Keratinocyte (primary cell): ENCODE data around the gene C2. TPM values are rescaled to one million over a fixed set of nuclear protein-coding genes. Genes with fewer than 3 reads are reported as not detected.

ENCODE experiments used
- DNase-seq: peaks from one replicate; pipeline ENCODE4 v3.0.0-alpha.2; 2011; ENCODE audit warnings: low read depth, missing footprints, low spot score
- FAIRE-seq: peaks from 2 replicates; lab custom pipeline; 2011; peaks lifted over from hg19 to GRCh38; lab: Jason Lieb, UNC
- H2AFZ ChIP-seq: 2 replicates; pipeline ENCODE4 v1.6.0; 2012; ENCODE audit warnings: low read length, control low read depth, inconsistent platforms; ENCODE audit not compliant: control insufficient read depth
- H3K27ac ChIP-seq: 2 replicates; pipeline ENCODE4 v1.5.1; 2011; ENCODE audit warnings: low read length; ENCODE audit not compliant: control insufficient read depth, insufficient read depth
- H3K27me3 ChIP-seq: 3 replicates; pipeline ENCODE4 v1.6.0; 2011; ENCODE audit warnings: low read length; ENCODE audit not compliant: control insufficient read depth, insufficient read depth; ENCODE audit errors: extremely low read depth
- H3K36me3 ChIP-seq, 2 experiments: 2 replicates in 1 of 2; 3 replicates in 1 of 2; pipeline ENCODE4 v1.5.1; 2011; ENCODE audit warnings: low read length in 2 of 2, mild to moderate bottlenecking in 1 of 2; ENCODE audit not compliant: control insufficient read depth in 2 of 2, insufficient read depth in 2 of 2; ENCODE audit errors: extremely low read depth in 1 of 2
- H3K4me1 ChIP-seq: 3 replicates; pipeline ENCODE4 v1.5.1; 2011; ENCODE audit warnings: low read length; ENCODE audit not compliant: control insufficient read depth, insufficient read depth; ENCODE audit errors: extremely low read depth
- H3K4me2 ChIP-seq: 3 replicates; pipeline ENCODE4 v1.6.0; 2011; ENCODE audit warnings: low read depth, low read length; ENCODE audit not compliant: control insufficient read depth, insufficient read depth; ENCODE audit errors: extremely low read depth
- H3K4me3 ChIP-seq, 3 experiments: fragments of 200-600 bp in 1 of 3; sonication (generic) in 1 of 3; 2 replicates in 2 of 3; 3 replicates in 1 of 3; pipeline ENCODE4 v1.5.1; 2011 to 2016; ENCODE audit warnings: low read length in 3 of 3, mild to moderate bottlenecking in 3 of 3, control low read depth in 2 of 3, inconsistent platforms in 1 of 3, low read depth in 1 of 3, mixed read lengths in 1 of 3, mixed run types in 1 of 3, moderate library complexity in 1 of 3; ENCODE audit not compliant: control insufficient read depth in 2 of 3, insufficient read depth in 2 of 3; ENCODE audit errors: extremely low read depth in 1 of 3
- H3K79me2 ChIP-seq: 2 replicates; pipeline ENCODE4 v1.6.0; 2012; ENCODE audit warnings: low read length; ENCODE audit not compliant: control insufficient read depth, insufficient read depth
- H3K9ac ChIP-seq: 3 replicates; pipeline ENCODE4 v1.6.0; 2011; ENCODE audit warnings: low read length; ENCODE audit not compliant: control insufficient read depth, insufficient read depth; ENCODE audit errors: extremely low read depth
- H3K9me1 ChIP-seq: 3 replicates; pipeline ENCODE4 v1.6.0; 2011; ENCODE audit warnings: low read length; ENCODE audit not compliant: control insufficient read depth, insufficient read depth; ENCODE audit errors: extremely low read depth
- H3K9me3 ChIP-seq: 2 replicates; pipeline ENCODE4 v1.5.1; 2012; ENCODE audit warnings: low read depth, low read length; ENCODE audit not compliant: control insufficient read depth
- H4K20me1 ChIP-seq: 3 replicates; pipeline ENCODE4 v1.6.0; 2011; ENCODE audit warnings: low read length; ENCODE audit not compliant: control insufficient read depth, insufficient read depth; ENCODE audit errors: extremely low read depth
- EZH2 ChIP-seq: IDR thresholded peaks from one replicate; pipeline ENCODE4 v1.6.1; 2012; ENCODE audit warnings: inconsistent platforms, mild to moderate bottlenecking, low read length, moderate library complexity
- dilution Hi-C: fragments of 300-500 bp; cut with MboI; formaldehyde crosslinking; loops from one replicate; pipeline ENCODE4 v1.7.0; 2020; ENCODE audit warnings: low sequenced_read_pairs; ENCODE audit not compliant: extremely low pct_ligation_motif_present
- polyA plus RNA-seq, 5 experiments: library from polyadenylated mRNA; depleted of rRNA in 3 of 5; stranded (reverse) in 3 of 5; stranded (forward) in 1 of 5; unstranded in 1 of 5; fragments of >200 nt; gene quantifications; 1 replicate in 1 of 5; 2 replicates in 3 of 5; 3 replicates in 1 of 5; pipeline versions ENCODE4 v1.2.1 to v1.2.3, GENCODE V29; 2011 to 2012; ENCODE audit warnings: missing spikeins in 2 of 5, low read depth in 1 of 5, low replicate concordance in 1 of 5
- TF ChIP-seq, protein P1 (sequence below), 3 experiments: IDR thresholded peaks in 1 of 3; conservative IDR thresholded peaks in 1 of 3; optimal IDR thresholded peaks in 1 of 3; 2 replicates in 2 of 3; 3 replicates in 1 of 3; pipeline versions ENCODE3 to v1.5.1; 2011; ENCODE audit warnings: low read length in 3 of 3, mild to moderate bottlenecking in 3 of 3, moderate library complexity in 2 of 3, control low read depth in 1 of 3, inconsistent platforms in 1 of 3; ENCODE audit not compliant: insufficient read depth in 2 of 3; ENCODE audit errors: extremely low read depth in 1 of 3

C2 gene
- polyA plus RNA-seq, 1 donor (not counting 4 experiments of a cell fraction or from before 2014, with no cell fraction given), result not detected

- dilution Hi-C loops, result no loop called here
- FAIRE-seq (no peak), DNase-seq (no peak)
- H3K9ac ChIP-seq, result no peak overlapping the region
- no peak overlapping the region for H3K27ac ChIP-seq
- H3K9me1 ChIP-seq, result no peaks in the 10 kb centered on the region
- peaks cover 27% of the 10 kb centered on the region for H3K79me2 ChIP-seq
- H4K20me1 ChIP-seq, result no peaks in the 10 kb centered on the region
- no peak overlapping the region for H3K4me2 ChIP-seq
- H3K9me3 ChIP-seq, result no peaks in the 10 kb centered on the region
- H2AFZ ChIP-seq, result no peak overlapping the region
- peaks cover 31 to 58% of the 10 kb centered on the region in 2 experiments for H3K36me3 ChIP-seq
- peaks cover 15% of the 10 kb centered on the region for H3K4me1 ChIP-seq
- no peaks in the 10 kb centered on the region for H3K27me3 ChIP-seq
- no peak for TF ChIP-seq EZH2
- TF ChIP-seq, protein P1, sequence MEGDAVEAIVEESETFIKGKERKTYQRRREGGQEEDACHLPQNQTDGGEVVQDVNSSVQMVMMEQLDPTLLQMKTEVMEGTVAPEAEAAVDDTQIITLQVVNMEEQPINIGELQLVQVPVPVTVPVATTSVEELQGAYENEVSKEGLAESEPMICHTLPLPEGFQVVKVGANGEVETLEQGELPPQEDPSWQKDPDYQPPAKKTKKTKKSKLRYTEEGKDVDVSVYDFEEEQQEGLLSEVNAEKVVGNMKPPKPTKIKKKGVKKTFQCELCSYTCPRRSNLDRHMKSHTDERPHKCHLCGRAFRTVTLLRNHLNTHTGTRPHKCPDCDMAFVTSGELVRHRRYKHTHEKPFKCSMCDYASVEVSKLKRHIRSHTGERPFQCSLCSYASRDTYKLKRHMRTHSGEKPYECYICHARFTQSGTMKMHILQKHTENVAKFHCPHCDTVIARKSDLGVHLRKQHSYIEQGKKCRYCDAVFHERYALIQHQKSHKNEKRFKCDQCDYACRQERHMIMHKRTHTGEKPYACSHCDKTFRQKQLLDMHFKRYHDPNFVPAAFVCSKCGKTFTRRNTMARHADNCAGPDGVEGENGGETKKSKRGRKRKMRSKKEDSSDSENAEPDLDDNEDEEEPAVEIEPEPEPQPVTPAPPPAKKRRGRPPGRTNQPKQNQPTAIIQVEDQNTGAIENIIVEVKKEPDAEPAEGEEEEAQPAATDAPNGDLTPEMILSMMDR (optimal IDR thresholded peaks at IDR 0.05 in 1 of 3, IDR thresholded peaks at IDR 0.05 in 1 of 3, conservative IDR thresholded peaks at IDR 0.05 in 1 of 3; ENCODE audit: extremely low read depth in 1 of 3, insufficient read depth in 2 of 3, low read length in 3 of 3), result no peak
- no peak overlapping the region for H3K4me3 ChIP-seq
These were observed 29.3 kb downstream of the C2 start for GRCh38 chr6:31956796-31957195.

DNA sequence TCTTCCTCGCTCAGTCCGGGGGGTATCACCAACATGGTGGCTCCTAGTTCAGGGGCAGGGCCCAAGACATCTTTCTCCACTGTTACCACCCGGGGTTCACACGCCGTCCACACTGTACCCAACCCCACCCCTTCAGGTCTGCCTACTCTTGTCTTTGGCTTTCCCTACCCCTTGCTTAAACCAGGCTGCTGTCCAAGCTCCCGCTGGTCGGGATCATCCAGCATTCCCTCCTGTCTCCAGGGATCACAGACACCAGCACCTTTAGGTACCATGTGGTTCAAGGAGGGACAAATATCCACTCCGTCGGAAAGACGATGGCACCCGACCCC lies 30.9 kb downstream of the C2 start:
- FAIRE-seq, result no peak
- no peaks in the 10 kb centered on the region for H3K9me3 ChIP-seq
- TF ChIP-seq EZH2, result no peak
- TF ChIP-seq, protein P1 (optimal IDR thresholded peaks at IDR 0.05 in 1 of 3, IDR thresholded peaks at IDR 0.05 in 1 of 3, conservative IDR thresholded peaks at IDR 0.05 in 1 of 3; ENCODE audit: extremely low read depth in 1 of 3, insufficient read depth in 2 of 3, low read length in 3 of 3), result no peak
- peak overlapping the region; percentile 80 for H3K27ac ChIP-seq
- peak overlapping the region; percentile 96 for H3K4me2 ChIP-seq
- peaks cover 35 to 55% of the 10 kb centered on the region in 2 experiments for H3K36me3 ChIP-seq
- peaks cover 15% of the 10 kb centered on the region for H3K4me1 ChIP-seq
- no peaks in the 10 kb centered on the region for H3K9me1 ChIP-seq
- peaks cover 27% of the 10 kb centered on the region for H3K79me2 ChIP-seq
- H4K20me1 ChIP-seq, result no peaks in the 10 kb centered on the region
- H3K27me3 ChIP-seq, result no peaks in the 10 kb centered on the region
- DNase-seq, result no peak
- dilution Hi-C loops, result no loop called here
- peak overlapping the region; percentile 90 to 99 (median 95) for H3K4me3 ChIP-seq
- H3K9ac ChIP-seq, result peak overlapping the region; percentile 92
- peak overlapping the region; percentile 96 for H2AFZ ChIP-seq
